ENCODE measurements around the gene AHNAK.
"Not testable (repeated sequence)": the region's sequence is repeated elsewhere in the genome, so short reads cannot be mapped to it uniquely, and the experiment has no call there.

GRCh38 chr11:62386083-62386482 lies 160.5 kb downstream of the AHNAK start:
- TF ChIP-seq EZH2phosphoT487 (IDR thresholded peaks at IDR 0.05; ENCODE audit: insufficient read depth, low read depth); EZH2 (IDR thresholded peaks at IDR 0.05; ENCODE audit: insufficient read depth, poor library complexity, severe bottlenecking): not testable (repeated sequence)
